VCaP (cell line): Measurements from ENCODE around the gene KDM2B.
"Not testable (repeated sequence)": the region's sequence is repeated elsewhere in the genome, so short reads cannot be mapped to it uniquely, and the experiment has no call there.

Experiments used
- H3K27ac ChIP-seq: fragments of 450-650 bp; 2 replicates; pipeline ENCODE4 v1.5.1; 2017
- TF ChIP-seq, protein P1 (sequence below): fragments of 450-650 bp; conservative IDR thresholded peaks from 2 replicates; pipeline ENCODE4 v1.5.1; 2017; ENCODE audit warnings: mild to moderate bottlenecking, moderate library complexity

Gene KDM2B

DNA sequence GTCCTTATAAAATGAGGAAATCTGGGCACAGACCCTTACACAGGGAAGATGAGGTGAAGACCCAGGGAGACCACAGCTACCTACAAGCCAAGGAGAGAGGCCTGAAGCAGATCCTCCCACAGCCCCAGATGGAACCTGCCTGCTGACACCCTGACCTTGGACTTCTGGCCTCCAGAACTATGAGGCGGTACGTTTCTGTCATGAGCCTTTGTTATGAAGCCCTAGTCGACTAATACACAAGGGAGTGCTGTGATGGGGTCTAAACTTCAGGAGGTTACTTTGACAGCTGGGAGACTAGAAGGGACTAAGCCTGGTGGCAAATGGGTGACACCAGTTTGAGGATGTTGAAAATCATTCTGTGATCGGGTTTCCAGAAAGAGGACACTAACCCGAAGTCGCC is 95.9 kb downstream of the KDM2B start:
- TF ChIP-seq, protein P1, sequence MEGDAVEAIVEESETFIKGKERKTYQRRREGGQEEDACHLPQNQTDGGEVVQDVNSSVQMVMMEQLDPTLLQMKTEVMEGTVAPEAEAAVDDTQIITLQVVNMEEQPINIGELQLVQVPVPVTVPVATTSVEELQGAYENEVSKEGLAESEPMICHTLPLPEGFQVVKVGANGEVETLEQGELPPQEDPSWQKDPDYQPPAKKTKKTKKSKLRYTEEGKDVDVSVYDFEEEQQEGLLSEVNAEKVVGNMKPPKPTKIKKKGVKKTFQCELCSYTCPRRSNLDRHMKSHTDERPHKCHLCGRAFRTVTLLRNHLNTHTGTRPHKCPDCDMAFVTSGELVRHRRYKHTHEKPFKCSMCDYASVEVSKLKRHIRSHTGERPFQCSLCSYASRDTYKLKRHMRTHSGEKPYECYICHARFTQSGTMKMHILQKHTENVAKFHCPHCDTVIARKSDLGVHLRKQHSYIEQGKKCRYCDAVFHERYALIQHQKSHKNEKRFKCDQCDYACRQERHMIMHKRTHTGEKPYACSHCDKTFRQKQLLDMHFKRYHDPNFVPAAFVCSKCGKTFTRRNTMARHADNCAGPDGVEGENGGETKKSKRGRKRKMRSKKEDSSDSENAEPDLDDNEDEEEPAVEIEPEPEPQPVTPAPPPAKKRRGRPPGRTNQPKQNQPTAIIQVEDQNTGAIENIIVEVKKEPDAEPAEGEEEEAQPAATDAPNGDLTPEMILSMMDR = no peak

DNA sequence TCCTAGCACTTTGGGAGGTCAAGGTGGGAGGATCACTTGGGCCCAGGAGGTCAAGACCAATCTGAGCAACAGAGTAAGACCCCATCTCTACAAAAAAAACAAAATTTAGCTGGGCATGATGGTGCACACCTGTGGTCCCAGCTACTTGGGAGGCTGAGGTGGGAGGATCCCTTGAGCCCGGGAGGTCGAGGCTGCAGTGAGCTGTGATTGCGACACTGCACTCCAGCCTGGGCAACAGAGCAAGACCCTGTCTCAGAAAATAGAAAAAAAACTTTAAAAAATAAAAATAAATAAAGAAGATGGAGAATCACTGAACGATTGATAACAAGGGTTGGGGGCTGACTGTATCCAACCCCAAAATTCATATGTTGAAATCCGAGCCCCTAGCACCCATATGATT is 96.3 kb downstream of the KDM2B start:
- not testable (repeated sequence) for H3K27ac ChIP-seq

More for the DNA sequence above, 95.9 kb downstream of the KDM2B start:
- H3K27ac ChIP-seq = no peak overlapping the region

DNA sequence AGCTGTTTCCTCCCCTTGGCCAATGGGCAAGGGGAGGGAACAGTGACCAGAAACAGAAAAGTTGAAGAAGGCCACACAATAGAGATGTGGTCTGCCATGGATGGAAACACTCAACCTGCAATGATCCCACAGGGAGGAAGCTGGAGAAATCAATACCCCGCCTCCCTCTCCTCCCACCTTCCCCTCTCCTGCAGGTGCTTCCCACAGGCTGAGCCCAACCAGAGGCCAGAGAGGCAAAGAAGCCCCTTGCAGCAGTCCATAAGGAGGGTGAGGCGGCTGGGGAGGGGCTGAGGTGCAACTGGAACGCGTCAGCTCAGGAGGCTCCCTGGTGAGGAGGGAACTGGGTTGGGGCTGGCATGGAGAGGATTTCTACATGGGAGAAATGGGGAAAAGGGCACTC is 96.9 kb downstream of the KDM2B start:
- TF ChIP-seq, protein P1 = no peak
- no peak overlapping the region for H3K27ac ChIP-seq

DNA sequence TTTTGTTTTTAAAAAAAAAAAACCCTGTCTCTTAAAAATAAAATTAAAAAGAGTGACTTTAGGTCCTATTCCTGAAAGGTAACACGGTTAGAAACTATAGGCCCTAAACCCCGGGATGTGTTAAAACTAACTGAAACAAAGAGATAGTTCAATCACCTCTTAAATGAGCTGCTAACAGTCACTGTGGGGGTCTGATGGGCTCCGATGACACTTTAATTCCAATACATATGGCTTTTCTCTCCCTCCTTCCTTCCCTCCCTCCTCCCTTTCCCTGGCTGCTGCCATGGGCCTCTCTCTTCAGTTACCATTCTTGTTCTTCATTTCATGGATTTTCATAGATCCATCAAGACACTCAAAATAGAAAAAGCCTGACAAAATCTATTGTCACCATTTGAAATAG is 104.3 kb downstream of the KDM2B start:
- no peak overlapping the region for H3K27ac ChIP-seq
- TF ChIP-seq, protein P1 = no peak

DNA sequence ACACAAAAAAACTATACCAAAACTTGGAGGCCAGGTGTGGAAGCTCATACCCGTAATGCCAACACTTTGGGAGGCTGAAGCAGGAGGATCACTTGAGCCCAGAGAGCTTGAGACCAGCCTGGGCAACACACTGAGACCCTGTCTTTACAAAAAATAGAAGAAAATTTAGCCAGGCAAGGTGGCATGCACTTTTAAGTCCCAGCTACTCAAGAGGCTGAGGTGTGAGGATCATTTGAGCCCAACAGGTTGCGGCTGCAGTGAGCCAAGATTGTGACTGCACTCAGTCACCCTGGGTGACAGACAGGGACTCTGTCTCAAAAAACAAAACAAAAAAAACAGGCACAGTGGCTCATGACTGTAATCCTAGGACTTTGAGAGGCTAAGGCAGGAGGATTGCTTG is 105.5 kb downstream of the KDM2B start:
- H3K27ac ChIP-seq = no peak overlapping the region
- TF ChIP-seq, protein P1 = no peak

DNA sequence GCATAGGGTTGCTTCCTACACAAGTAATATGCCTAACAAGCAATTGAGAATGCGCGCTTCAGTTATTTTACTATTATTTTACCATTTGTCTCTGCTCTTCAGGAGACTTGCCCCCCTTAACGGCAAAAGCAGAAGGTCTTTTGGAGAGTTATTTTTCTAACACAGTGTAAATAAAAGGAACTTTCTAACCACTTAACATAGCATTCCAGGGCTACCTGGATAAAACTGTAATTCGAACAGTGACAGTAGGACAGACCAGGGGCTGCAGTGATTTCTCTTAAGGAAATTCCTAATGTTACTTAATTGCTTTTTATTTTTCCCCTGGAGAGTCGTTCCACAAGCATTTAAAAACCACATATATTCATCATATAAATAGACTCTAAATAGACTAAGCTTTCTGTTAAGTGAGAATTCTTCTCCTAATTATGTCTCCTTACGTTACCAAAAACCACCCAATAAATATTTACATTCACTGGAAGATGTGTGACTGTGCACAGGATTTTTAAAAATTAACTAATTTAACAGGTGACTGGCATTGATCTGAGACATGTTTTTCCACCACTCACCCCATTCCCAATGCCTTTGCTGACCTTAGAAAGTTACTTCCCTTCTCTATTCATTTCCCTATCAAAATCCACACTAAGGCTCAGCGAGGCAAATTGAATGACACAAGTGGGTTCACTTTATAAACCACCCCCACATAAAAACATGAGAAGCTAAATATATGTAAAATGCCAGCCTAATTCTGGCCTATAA is 108.5 kb downstream of the KDM2B start:
- H3K27ac ChIP-seq = no peak overlapping the region
- TF ChIP-seq, protein P1 = no peak

DNA sequence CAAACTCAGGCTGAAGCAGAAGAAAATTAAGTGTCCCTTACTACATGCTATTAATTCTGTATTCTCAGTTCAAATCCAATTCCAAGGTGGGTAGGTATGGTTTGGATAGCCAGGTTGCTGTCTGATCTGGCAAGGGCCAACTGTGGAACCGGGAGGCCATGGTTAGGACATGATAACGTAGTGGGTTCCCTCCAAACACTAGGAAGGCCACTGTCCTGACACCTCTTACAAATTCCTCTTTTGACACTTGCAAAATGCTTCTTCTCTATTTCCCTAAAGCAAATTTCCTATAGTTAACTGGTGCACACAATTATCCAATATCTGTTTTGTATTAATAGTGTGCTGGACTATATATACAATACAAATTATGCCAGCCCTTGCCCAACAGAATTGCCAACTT is 110.1 kb downstream of the KDM2B start:
- H3K27ac ChIP-seq = no peak overlapping the region
- TF ChIP-seq, protein P1 = no peak

DNA sequence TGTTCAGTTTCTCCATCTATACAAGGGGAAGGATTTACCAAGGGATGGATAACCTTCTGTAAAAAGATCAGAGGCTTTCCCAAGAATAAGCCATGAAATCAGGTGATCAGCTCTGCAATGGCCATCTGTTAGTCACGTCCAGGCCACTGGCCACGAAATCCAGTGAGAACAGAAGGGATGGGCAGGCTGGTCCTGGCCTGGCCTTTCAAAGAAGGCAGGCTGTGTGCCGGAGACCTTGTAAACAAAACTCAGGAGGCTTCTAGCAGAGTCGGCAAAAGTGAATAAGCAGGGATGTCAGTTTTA is 112.4 kb downstream of the KDM2B start:
- peak overlapping the region; percentile 81; the same call in 1 of the 2 replicates for H3K27ac ChIP-seq
- TF ChIP-seq, protein P1 = no peak
